Retina (tissue), 1 donor: ENCODE measurements around the gene CACNA1H.

ENCODE experiments used
- DNase-seq: peaks from one replicate; pipeline ENCODE4 v3.0.0-alpha.2; 2016

Gene CACNA1H

GRCh38 chr16:1159325-1159972, 6.5 kb downstream of the CACNA1H start:
- peak; percentile 75 for DNase-seq

DNA sequence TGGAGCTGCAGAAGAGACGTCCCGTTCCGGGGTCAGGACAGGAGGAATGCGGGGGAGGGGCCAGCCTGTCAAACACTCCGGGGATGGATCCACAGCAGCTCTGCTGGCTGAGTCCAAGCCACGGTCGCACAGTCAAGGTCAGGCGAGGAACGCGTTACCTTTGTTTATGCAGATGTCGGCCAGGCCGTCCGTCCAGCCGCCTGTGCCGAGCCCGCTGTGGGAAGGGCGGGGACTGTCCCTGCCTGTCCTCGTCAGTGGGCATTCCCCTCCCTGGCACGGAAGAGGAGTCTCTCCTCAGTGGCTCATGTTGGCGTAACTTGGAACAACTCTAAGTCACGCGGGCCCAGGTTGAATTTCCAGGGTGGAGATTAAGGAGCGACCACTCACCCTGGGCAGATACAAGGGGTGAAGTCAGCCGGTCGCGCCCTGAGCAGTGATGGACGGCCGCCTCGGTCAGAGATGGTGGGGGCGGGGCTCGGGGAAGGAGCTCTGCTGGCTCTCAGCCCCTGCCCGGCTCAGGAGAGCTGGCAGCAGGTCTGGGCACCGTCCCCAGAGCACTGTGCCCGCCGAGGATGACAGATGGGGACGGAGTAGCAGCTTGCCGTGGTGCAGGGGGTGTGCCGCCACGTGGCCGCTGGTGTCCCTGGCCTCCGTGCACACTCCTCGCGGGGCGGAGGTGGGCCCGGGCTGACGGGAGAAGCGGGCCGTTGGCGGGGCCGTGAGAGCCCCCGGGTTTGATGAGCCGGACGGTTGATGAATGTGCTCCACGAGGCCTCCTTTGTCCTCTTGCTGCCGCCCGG, 7.3 kb downstream of the CACNA1H start:
- peak; percentile 78 for DNase-seq

DNA sequence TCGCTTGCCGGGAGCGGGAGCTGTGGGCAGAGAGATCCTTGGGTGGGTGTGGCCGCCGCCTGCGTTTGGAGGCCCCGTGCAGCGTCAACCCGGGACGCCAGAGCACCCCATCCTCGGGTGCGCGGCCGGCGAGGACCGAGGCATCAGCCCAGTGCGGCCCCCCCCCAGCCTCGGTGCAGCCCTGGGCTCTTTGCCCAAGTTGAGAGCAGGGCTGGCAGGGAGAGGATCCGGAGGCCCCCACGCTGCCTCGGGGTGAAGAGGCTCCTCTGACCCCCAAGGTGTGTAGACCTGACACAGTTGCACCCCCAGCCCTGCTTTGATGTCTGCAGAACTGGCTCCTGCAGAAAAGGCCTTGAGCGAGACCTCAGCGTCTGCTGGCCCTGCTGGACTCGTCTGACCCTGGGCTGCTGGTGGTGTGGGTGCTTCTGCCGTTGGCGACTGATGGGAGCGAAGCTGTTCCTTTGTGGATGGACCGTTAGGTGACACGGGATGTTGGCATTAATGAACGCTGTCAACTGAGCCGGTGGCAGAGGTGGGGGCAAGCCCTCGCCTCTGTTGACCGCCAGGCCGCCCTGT, 8.0 kb downstream of the CACNA1H start:
- DNase-seq: no peak

DNA sequence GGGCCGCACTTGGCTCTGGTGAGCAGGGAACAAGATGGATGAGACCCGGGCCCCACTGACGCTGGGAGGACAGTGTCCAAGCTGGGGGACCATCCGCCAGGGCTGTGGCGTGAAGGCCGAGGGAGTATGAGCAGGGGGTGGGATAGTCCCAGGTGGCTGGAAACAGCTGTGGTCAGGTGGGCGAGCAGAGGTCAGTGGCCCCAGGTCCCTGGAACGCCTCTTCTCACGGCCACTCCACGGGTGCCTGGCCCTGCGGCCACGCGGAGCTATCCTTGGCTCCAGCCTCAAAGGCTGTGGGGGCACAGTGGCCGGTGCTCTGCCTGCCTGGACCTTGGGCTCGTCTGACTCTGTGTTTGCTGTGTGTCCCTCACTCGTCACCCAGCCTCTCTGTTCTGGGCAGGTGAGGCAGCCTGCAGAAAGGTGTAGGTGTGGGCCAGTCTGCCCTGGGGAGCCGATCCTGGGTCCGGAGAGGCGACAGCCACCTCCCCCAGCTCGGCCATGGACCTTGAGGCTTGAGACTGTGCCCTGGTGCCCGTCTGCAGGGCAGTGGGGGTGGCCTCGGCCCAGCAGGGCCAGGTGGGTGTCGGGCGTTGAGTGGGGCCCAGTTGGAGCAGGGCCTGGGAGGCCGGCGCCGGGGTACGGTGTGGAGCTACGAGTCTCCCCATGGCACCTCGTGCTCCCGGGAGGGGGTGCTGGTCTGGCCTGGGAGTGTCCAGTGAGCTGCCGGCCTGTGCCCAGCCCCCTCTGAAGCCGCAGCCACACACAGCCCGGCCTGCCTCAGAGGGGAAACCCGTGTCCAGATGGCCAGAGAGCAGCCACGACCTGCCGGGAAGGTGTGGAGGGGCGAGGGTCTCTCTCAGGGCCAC, 10.0 kb downstream of the CACNA1H start:
- DNase-seq: no peak

DNA sequence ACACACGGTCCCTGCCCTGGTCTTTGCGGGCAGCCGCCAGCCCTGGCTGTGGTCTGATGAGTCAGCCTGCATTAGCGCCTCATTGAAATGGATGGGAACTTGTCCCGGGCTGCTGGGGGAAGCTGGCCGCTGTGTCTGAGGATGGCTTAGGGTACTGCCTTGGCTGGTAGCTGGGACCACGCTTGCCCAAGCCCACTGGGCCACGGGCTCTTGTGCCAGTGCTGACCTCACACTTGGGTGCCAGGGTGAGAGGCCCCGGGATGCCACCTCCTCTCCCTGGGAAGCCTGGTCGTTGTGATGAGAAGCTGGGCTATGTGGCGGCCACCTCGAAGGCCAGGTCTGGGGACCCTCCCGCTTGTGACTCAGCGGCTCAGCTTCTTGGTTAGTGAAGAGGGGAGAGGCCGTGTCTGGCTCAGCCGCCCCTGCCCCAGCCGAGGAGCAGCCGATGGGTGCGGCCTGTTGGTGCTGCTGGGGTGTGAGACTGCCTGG, 10.7 kb downstream of the CACNA1H start:
- no peak for DNase-seq

DNA sequence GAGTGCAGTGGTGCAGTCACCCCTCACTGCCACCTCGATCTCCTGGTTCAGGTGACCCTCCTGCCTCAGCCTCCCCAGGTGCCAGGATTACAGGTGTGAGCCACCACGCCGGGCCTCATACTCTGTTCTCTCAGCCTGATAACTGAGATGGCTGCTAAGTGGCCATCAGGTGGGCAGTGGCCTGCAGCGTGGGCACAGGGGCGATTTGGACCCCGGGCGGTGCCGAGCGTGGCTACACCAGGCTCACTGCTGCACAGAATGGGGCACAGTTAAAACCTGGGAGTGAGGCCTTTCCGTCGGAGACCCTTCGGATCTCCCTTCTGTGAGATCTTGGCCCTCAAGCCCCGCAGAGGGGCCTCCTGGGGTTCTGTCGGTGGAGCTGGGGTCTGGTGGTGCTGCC, 11.5 kb downstream of the CACNA1H start:
- DNase-seq: no peak

DNA sequence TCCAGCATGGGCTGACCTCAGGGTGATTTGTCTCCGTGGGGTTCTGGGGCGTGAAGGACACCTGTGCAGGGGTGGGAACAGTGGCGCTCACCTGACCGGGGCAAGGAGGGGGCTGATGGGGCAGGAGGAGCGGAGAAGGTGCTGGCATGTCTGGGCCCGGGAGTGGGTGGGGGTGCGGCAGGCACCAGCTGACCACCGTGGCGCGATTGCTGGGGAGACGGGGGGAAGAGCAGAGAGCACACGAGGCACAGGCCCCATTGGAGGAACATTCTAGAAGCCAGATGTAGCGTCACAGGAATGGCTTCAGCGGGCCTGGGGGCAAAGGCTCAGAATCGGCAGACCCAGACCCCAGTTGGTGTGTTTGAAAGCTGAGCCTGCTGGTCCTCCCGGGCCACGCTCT, 12.1 kb downstream of the CACNA1H start:
- no peak for DNase-seq

- DNase-seq: no peak
Measured at GRCh38 chr16:1165511-1165910, 12.6 kb downstream of the CACNA1H start.

- peak; percentile 79 for DNase-seq
Measured at GRCh38 chr16:1167276-1168107, 14.6 kb downstream of the CACNA1H start.

- DNase-seq: no peak
Measured at GRCh38 chr16:1168837-1169236, 15.9 kb downstream of the CACNA1H start.

GRCh38 chr16:1169285-1170075, 16.6 kb downstream of the CACNA1H start:
- peak; percentile 54 for DNase-seq

GRCh38 chr16:1170076-1170418, 17.1 kb downstream of the CACNA1H start:
- DNase-seq: no peak

DNA sequence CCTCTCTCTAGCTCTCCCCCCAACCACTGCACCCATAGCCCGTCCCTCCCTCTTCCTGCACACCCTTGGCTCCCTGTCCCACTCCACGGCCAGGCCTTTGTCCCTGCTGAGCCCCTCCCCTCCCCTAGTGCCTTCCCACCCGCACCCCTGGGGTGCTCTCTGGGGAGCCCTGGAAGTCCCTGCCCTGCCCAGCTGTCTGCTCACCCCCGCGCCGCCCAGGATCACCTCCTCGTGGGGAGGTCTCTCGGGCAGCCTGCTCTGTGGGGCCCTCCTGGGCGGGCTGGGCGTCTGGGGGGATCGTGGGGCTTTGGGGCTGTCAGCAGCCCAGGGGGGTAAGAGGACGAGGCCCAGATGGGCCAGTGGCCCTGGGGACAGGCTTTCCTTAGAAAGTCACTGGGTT, 18.1 kb downstream of the CACNA1H start:
- DNase-seq: no peak

DNA sequence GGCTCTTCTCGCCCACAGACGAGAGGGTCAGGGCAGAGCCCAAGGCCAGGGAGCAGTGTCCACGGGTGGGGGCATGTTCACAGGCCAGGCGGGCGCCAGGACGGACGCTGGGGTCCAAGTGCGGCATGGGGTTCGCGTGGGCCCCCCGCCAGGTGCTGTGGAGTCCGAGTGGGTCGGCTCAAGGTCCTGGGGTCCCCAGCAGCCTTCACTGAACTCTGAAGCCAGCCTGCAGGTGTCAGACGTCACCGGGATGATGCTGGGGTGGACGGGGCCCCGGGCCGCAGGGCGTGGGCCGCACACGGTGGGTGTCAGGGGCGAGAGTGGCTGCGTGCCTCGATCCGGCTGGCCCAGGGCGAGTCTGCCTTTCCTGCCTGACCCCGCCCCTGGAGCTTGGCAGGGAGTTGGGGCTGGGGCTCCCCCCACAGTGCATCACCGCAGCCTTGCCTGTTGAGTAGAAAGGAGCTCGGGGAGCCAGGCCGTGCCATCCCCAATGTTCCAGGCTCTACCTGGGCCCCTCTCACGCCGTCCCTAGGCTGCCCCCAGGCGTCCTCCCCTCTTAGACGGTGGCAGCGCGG, 19.0 kb downstream of the CACNA1H start:
- DNase-seq: no peak

DNA sequence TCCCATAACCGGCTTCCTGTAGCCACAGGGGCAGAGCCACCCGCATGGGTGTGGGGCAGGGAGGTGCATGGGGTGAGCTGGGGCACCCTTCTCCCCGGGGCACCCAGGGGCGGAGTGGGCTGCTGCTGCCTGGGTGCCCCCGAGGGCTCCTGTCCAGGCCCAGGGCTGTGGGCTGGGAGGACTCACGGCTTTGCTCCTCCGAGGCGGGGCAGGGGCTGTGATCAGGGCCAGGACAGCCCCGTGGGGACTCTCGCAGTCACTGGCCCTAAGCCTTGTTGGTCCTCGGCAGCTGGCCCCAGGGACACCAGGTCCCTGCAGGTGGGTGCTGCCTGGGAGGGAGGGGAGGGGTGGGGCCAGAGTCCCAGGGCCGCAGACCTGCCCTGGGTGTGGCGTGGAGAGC, 19.7 kb downstream of the CACNA1H start:
- DNase-seq: no peak

- no peak for DNase-seq
Measured at GRCh38 chr16:1173788-1174451, 21.0 kb downstream of the CACNA1H start.

DNA sequence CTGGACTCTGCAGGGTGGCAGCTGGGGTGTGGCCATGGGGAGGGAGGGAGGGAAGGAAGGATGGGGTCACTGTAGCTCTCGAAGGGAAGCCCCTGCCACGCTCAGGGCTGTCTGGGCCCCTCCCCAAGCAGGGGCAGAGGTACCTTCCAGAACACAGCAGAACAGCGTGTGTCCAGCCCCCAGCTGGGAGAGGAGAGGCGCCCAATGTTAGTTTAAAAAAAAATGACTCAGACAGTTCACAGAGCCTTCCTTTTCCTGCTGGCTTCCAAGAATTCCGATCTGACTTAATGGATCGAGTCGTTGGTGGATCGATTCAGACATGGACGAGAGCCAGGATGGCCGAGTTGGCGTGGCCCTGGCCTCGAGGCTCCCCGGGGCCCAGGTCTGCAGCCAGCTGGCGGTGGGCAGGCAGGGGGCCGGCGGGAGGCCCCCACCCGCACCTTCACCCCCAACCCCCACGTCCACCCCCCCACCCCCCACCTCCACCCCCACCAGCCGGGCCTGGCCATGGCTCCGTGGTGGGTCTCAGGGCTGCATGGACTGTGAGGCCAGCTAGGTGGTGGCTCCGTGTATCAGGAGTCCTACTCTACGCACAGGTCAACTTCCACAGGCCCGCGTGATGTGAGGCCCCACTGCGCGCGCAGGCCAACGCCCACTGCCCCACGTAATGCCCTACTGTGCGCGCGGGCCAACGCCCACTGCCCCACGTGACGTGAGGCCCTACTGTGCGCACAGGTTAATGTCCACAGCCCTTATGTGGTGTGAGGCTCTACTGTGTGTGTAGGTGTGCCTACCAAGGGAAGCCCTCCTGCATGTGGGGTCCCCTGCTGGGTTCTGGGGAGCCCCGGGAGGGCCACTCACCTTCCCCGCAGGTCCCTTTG, 21.8 kb downstream of the CACNA1H start:
- DNase-seq: no peak

- no peak for DNase-seq
Measured at GRCh38 chr16:1175566-1176279, 22.8 kb downstream of the CACNA1H start.
